Heart left ventricle (tissue), 13 donors: Measurements from ENCODE around the gene APH1B.

Experiments used
- POLR2A ChIP-seq, 2 donors: fragments of 450-650 bp; IDR thresholded peaks; one replicate each; pipeline ENCODE4 v1.6.1; 2017; ENCODE audit warnings: antibody characterized with exemption in 2 of 2, mild to moderate bottlenecking in 2 of 2, moderate library complexity in 2 of 2
- TF ChIP-seq, protein P1 (sequence below), 12 donors: fragments of 200-600 bp; sonication (generic) in 4 of 12; IDR thresholded peaks; one replicate each; pipeline versions ENCODE4 v1.5.0 to v1.8.0; 2018 to 2022; ENCODE audit warnings: antibody characterized with exemption in 12 of 12, mild to moderate bottlenecking in 5 of 12
- donor health status: ischemic (EF 13 %, LVEDD 7.1; RV severe dilation, severe dysfunction).
- donor health status: DM: no; HTN: yes; CAD: no.
- donor health status: DM: no; HTN: no; CAD: no.
- donor health status: ischemic (EF 25% LVEDD 6.9; RV normal size, moderate dysfunction).
- donor health status: ischemic (EF 25% LVEDD 5.7; RV mildly dilated, moderate dysfunction).
- donor health status: ischemic (EF 35%, LVEDD 5.7; RV mildly dilated, moderate dysfunction).
- donor health status: nonischemic (EF 11% LVEDD 7.7; RV severe dilation, severe dysfunction).
- donor health status: DM: yes; HTN: yes; CAD: no.
- donor health status: PGD.
- donor health status: ischemic (EF 29% LVEDD 5.4; RV normal size, mild dysfunction).
- donor health status: nonischemic (EF 23%, LVEDD 6.1; RV moderate dilation, normal function).

DNA sequence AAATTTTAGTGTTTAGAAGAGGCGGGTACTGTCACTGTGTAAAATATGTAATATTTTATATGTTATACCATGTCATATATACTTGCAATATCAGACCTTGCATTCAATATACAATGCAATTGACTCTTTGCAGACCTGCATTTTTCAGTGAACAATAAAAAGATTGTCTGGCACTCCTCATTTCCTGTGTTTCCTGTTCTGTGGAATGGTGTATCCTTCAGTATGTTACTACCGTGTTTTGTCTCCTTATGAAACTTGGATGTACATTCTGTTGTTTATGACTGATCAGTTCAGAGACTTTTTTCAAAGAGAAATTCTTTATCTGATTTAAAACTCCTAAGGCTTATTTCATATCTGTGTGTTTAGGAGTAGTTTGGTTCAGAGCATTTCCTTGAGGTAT lies 31.5 kb downstream of the APH1B start:
- TF ChIP-seq, protein P1, sequence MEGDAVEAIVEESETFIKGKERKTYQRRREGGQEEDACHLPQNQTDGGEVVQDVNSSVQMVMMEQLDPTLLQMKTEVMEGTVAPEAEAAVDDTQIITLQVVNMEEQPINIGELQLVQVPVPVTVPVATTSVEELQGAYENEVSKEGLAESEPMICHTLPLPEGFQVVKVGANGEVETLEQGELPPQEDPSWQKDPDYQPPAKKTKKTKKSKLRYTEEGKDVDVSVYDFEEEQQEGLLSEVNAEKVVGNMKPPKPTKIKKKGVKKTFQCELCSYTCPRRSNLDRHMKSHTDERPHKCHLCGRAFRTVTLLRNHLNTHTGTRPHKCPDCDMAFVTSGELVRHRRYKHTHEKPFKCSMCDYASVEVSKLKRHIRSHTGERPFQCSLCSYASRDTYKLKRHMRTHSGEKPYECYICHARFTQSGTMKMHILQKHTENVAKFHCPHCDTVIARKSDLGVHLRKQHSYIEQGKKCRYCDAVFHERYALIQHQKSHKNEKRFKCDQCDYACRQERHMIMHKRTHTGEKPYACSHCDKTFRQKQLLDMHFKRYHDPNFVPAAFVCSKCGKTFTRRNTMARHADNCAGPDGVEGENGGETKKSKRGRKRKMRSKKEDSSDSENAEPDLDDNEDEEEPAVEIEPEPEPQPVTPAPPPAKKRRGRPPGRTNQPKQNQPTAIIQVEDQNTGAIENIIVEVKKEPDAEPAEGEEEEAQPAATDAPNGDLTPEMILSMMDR (IDR thresholded peaks at IDR 0.05), result no peak
- no peak for TF ChIP-seq POLR2A (IDR thresholded peaks at IDR 0.05)
